Spleen (tissue), 7 donors: Measurements from ENCODE around the gene DNM2.

ENCODE experiments used
- CTCF ChIP-seq, 11 experiments: fragments of 200-600 bp in 7 of 11; fragments of 450-650 bp in 4 of 11; sonication (generic) in 4 of 11; IDR thresholded peaks in 8 of 11; conservative IDR thresholded peaks in 3 of 11; 1 replicate in 7 of 11; 2 replicates in 4 of 11; pipeline versions ENCODE4 v1.4.0 to v1.8.0; 2016 to 2021; ENCODE audit warnings: antibody characterized with exemption in 11 of 11, inconsistent platforms in 4 of 11, mild to moderate bottlenecking in 1 of 11
- POLR2A ChIP-seq, 3 donors: fragments of 450-650 bp; IDR thresholded peaks; one replicate each; pipeline ENCODE4 v1.5.1; 2017; ENCODE audit warnings: antibody characterized with exemption in 3 of 3, mild to moderate bottlenecking in 1 of 3
- POLR2AphosphoS5 ChIP-seq, 3 donors: sonication (generic); formaldehyde crosslinking; IDR thresholded peaks; one replicate each; pipeline ENCODE4 v1.5.1; 2017; ENCODE audit warnings: antibody characterized with exemption in 3 of 3
- donor health status: DM: no; HTN: no; CAD: no; lungs with moderate emphysema.
- donor health status: DM: no; HTN: no; CAD: no.
- donor health status: DM: no; HTN: no; CAD: no.

DNA sequence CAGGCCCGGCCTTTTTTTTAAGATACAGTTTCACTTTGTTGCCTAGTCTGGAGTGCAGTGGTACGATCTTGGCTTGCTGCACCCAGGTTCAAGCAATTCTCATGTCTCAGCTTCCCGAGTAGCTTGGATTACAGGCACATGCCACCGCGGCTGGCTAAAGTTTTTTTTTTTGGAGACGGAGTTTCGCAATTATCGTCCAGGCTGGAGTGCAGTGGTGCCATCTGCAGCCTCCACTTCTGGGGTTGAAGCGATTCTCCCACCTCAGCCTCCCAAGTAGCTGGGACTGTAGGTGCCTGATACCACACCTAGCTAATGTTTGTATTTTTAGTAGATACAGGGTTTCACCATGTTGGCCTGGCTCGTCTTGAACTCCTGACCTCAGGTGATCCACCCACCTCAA, 148.6 kb downstream of the DNM2 start:
- no peak for TF ChIP-seq CTCF (IDR thresholded peaks at IDR 0.05 in 8 of 11, conservative IDR thresholded peaks at IDR 0.05 in 3 of 11)
- no peak for TF ChIP-seq POLR2AphosphoS5 (IDR thresholded peaks at IDR 0.05)
- TF ChIP-seq POLR2A (IDR thresholded peaks at IDR 0.05): no peak
